Hepatic stellate cell (primary cell): ENCODE results near the gene FIP1L1.
"Not testable (repeated sequence)": the region's sequence is repeated elsewhere in the genome, so short reads cannot be mapped to it uniquely, and the experiment has no call there.

Experiments used
- DNase-seq: peaks from one replicate; pipeline ENCODE4 v3.0.0; 2011; ENCODE audit warnings: low spot score

The FIP1L1 gene

GRCh38 chr4:53377319-53378170 is at the start of gene FIP1L1:
Gene FIP1L1, plus strand, starts transcription at chr4:53377641. Its CDS starts 198 bp downstream, at chr4:53377839.
- DNase-seq: peak; percentile 93

- DNase-seq: not testable (repeated sequence)
Measured at GRCh38 chr4:53334916-53335315, 42.5 kb upstream of the FIP1L1 start.

- DNase-seq: not testable (repeated sequence)
Measured at GRCh38 chr4:53340145-53340544, 37.3 kb upstream of the FIP1L1 start.

GRCh38 chr4:53346392-53346791 is 31.0 kb upstream of the FIP1L1 start:
- DNase-seq: not testable (repeated sequence)

- peak; percentile 17 for DNase-seq
Measured at GRCh38 chr4:53346920-53347852, 30.3 kb upstream of the FIP1L1 start.

GRCh38 chr4:53348046-53348445 is 29.4 kb upstream of the FIP1L1 start:
- DNase-seq: no peak

- no peak for DNase-seq
Measured at GRCh38 chr4:53349091-53349491, 28.4 kb upstream of the FIP1L1 start.

- no peak for DNase-seq
Measured at GRCh38 chr4:53354012-53354722, 23.3 kb upstream of the FIP1L1 start.

- no peak for DNase-seq
Measured at GRCh38 chr4:53355930-53356521, 21.4 kb upstream of the FIP1L1 start.

- no peak for DNase-seq
Measured at GRCh38 chr4:53361451-53361850, 16.0 kb upstream of the FIP1L1 start.

- DNase-seq: no peak
Measured at GRCh38 chr4:53362093-53362492, 15.3 kb upstream of the FIP1L1 start.

GRCh38 chr4:53364624-53365023 is 12.8 kb upstream of the FIP1L1 start:
- DNase-seq: no peak

- peak; percentile 41 for DNase-seq
Measured at GRCh38 chr4:53365121-53365485, 12.3 kb upstream of the FIP1L1 start.

GRCh38 chr4:53365486-53366300 is 11.7 kb upstream of the FIP1L1 start, which contains the start of gene SCFD2:
Gene SCFD2, minus strand, starts transcription at chr4:53366061.
- DNase-seq: peak; percentile 98

GRCh38 chr4:53366301-53366716 is 11.1 kb upstream of the FIP1L1 start:
- no peak for DNase-seq

GRCh38 chr4:53367721-53368120 is 9.7 kb upstream of the FIP1L1 start:
- DNase-seq: no peak

- no peak for DNase-seq
Measured at GRCh38 chr4:53371049-53371448, 6.4 kb upstream of the FIP1L1 start.

GRCh38 chr4:53371843-53372521 is 5.5 kb upstream of the FIP1L1 start:
- DNase-seq: no peak

GRCh38 chr4:53374777-53375258 is 2.6 kb upstream of the FIP1L1 start:
- no peak for DNase-seq

- no peak for DNase-seq
Measured at GRCh38 chr4:53376900-53377299, 541 bp upstream of the FIP1L1 start.
